HG03457 (cell line): ENCODE measurements around the gene LPCAT1.
A peak's percentile ranks its signal among the peaks of the same experiment; 100 is the strongest.

Source experiments
- ATAC-seq: cut with Tn5 transposase; IDR thresholded peaks from one replicate; pipeline ENCODE4 v1.9.1; 2021; ENCODE audit warnings: moderate number of reproducible peaks; ENCODE audit not compliant: unreplicated experiment

The LPCAT1 gene

GRCh38 chr5:1498623-1499416 is 24.9 kb downstream of the LPCAT1 start:
- peak; percentile 39 for ATAC-seq

GRCh38 chr5:1497795-1498622 is 25.8 kb downstream of the LPCAT1 start:
- ATAC-seq, result no peak

GRCh38 chr5:1497242-1497777 is 26.4 kb downstream of the LPCAT1 start:
- no peak for ATAC-seq

GRCh38 chr5:1495525-1495897 is 28.2 kb downstream of the LPCAT1 start:
- ATAC-seq, result no peak

GRCh38 chr5:1494780-1495524 is 28.8 kb downstream of the LPCAT1 start:
- ATAC-seq, result peak; percentile 34

- ATAC-seq, result no peak
Observed at GRCh38 chr5:1493941-1494340, 29.8 kb downstream of the LPCAT1 start.

- no peak for ATAC-seq
Observed at GRCh38 chr5:1493413-1493812, 30.3 kb downstream of the LPCAT1 start.

GRCh38 chr5:1492757-1493156 is 31.0 kb downstream of the LPCAT1 start:
- ATAC-seq, result no peak

- ATAC-seq, result no peak
Observed at GRCh38 chr5:1490376-1490775, 33.4 kb downstream of the LPCAT1 start.

- ATAC-seq, result no peak
Observed at GRCh38 chr5:1489754-1490153, 34.0 kb downstream of the LPCAT1 start.

GRCh38 chr5:1488882-1489680 is 34.7 kb downstream of the LPCAT1 start:
- peak; percentile 35 for ATAC-seq

GRCh38 chr5:1487079-1487764 is 36.5 kb downstream of the LPCAT1 start:
- no peak for ATAC-seq

GRCh38 chr5:1486271-1486670 is 37.5 kb downstream of the LPCAT1 start:
- no peak for ATAC-seq

GRCh38 chr5:1485579-1486118 is 38.1 kb downstream of the LPCAT1 start:
- ATAC-seq, result no peak

GRCh38 chr5:1484730-1485578 is 38.8 kb downstream of the LPCAT1 start:
- ATAC-seq, result peak; percentile 56

GRCh38 chr5:1483856-1484729 is 39.7 kb downstream of the LPCAT1 start:
- ATAC-seq, result no peak

- ATAC-seq, result no peak
Observed at GRCh38 chr5:1483064-1483463, 40.7 kb downstream of the LPCAT1 start.

- no peak for ATAC-seq
Observed at GRCh38 chr5:1481959-1482331, 41.8 kb downstream of the LPCAT1 start.
